H1 (cell line): ENCODE data around the gene CAMTA1. TPM values are rescaled to one million over a fixed set of nuclear protein-coding genes. Genes with fewer than 3 reads are reported as not detected.

Experiments used
- EZH2 ChIP-seq: fragments of 200-600 bp; sonication (generic); IDR thresholded peaks from 2 replicates; pipeline ENCODE4 v1.7.1; 2012; ENCODE audit warnings: low read depth, mild to moderate bottlenecking, moderate library complexity, low read length, inconsistent platforms; ENCODE audit not compliant: severe bottlenecking
- JUND ChIP-seq: IDR thresholded peaks from 2 replicates; pipeline ENCODE4 v1.6.1; 2011; ENCODE audit warnings: mild to moderate bottlenecking, improper control_type of control experiment, low read length
- MAFK ChIP-seq: IDR thresholded peaks from 2 replicates; pipeline ENCODE4 v1.6.1; 2012; ENCODE audit warnings: low read depth, mild to moderate bottlenecking, improper control_type of control experiment, low read length
- SAP30 ChIP-seq: fragments of 300-600 bp; sonication (generic); IDR thresholded peaks from 2 replicates; pipeline ENCODE4 v1.7.1; 2012; ENCODE audit warnings: low read length, moderate library complexity, mild to moderate bottlenecking, inconsistent platforms; ENCODE audit not compliant: insufficient read depth, insufficient replicate concordance
- SUZ12 ChIP-seq: fragments of 200-600 bp; sonication (generic); IDR thresholded peaks from 2 replicates; pipeline ENCODE4 v1.6.1; 2012; ENCODE audit warnings: mild to moderate bottlenecking, inconsistent platforms, low read length, moderate library complexity, mixed read lengths
- polyA plus RNA-seq, 7 experiments: library from polyadenylated mRNA; depleted of rRNA in 3 of 7; stranded (reverse) in 5 of 7; unstranded in 2 of 7; fragments of >200 nt in 5 of 7; fragments of 200-250 nt in 2 of 7; gene quantifications; 1 replicate in 5 of 7; 2 replicates in 1 of 7; 4 replicates in 1 of 7; pipeline versions ENCODE4 v1.2.1 to v1.2.3, GENCODE V29; 2011 to 2013; ENCODE audit warnings: missing spikeins in 2 of 7, mixed read lengths in 2 of 7
- total RNA-seq: library from RNA; stranded (reverse); fragmentation: NEBNext Ultra II Directional; extraction: Animal tissue kit (Norgen Biotek cat#: 25700); gene quantifications from 2 replicates; pipeline ENCODE4 v1.2.1, GENCODE V29; 2021
- TF ChIP-seq, protein P1 (sequence below): fragments of 300-600 bp; sonication (generic); IDR thresholded peaks from 2 replicates; pipeline ENCODE4 v1.7.1; 2012; ENCODE audit warnings: low read length, moderate library complexity, mild to moderate bottlenecking, inconsistent platforms; ENCODE audit not compliant: insufficient replicate concordance
- TF ChIP-seq, protein P2 (sequence below), 3 experiments: IDR thresholded peaks; 1 replicate in 2 of 3; 2 replicates in 1 of 3; pipeline versions ENCODE4 v1.5.1 to v1.6.1; 2011; ENCODE audit warnings: low read length in 3 of 3, mild to moderate bottlenecking in 3 of 3, inconsistent platforms in 2 of 3, low read depth in 1 of 3, moderate library complexity in 1 of 3; ENCODE audit not compliant: insufficient read depth in 1 of 3; ENCODE audit errors: control extremely low read depth in 1 of 3

Gene CAMTA1
- total and polyA plus RNA-seq, 2 of the 8 experiments (the other 6 are each of a cell fraction or from before 2014, with no cell fraction given): 65.0 to 119 TPM

DNA sequence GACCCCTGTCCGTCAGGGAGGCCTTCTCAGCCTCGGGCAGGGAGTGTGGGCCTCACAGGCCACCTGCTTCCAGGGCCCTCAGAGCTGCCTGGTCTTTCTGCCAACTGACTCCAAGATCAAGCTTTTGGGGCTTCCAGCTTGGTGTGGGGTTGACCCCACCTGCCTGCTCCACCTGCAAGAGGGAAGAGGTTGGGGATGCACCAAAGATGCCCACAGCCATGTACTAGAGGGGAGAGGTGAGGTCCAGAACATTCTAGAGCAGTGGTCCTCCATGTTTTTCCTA is 719.1 kb downstream of the CAMTA1 start (continued):
- TF ChIP-seq, protein P1, sequence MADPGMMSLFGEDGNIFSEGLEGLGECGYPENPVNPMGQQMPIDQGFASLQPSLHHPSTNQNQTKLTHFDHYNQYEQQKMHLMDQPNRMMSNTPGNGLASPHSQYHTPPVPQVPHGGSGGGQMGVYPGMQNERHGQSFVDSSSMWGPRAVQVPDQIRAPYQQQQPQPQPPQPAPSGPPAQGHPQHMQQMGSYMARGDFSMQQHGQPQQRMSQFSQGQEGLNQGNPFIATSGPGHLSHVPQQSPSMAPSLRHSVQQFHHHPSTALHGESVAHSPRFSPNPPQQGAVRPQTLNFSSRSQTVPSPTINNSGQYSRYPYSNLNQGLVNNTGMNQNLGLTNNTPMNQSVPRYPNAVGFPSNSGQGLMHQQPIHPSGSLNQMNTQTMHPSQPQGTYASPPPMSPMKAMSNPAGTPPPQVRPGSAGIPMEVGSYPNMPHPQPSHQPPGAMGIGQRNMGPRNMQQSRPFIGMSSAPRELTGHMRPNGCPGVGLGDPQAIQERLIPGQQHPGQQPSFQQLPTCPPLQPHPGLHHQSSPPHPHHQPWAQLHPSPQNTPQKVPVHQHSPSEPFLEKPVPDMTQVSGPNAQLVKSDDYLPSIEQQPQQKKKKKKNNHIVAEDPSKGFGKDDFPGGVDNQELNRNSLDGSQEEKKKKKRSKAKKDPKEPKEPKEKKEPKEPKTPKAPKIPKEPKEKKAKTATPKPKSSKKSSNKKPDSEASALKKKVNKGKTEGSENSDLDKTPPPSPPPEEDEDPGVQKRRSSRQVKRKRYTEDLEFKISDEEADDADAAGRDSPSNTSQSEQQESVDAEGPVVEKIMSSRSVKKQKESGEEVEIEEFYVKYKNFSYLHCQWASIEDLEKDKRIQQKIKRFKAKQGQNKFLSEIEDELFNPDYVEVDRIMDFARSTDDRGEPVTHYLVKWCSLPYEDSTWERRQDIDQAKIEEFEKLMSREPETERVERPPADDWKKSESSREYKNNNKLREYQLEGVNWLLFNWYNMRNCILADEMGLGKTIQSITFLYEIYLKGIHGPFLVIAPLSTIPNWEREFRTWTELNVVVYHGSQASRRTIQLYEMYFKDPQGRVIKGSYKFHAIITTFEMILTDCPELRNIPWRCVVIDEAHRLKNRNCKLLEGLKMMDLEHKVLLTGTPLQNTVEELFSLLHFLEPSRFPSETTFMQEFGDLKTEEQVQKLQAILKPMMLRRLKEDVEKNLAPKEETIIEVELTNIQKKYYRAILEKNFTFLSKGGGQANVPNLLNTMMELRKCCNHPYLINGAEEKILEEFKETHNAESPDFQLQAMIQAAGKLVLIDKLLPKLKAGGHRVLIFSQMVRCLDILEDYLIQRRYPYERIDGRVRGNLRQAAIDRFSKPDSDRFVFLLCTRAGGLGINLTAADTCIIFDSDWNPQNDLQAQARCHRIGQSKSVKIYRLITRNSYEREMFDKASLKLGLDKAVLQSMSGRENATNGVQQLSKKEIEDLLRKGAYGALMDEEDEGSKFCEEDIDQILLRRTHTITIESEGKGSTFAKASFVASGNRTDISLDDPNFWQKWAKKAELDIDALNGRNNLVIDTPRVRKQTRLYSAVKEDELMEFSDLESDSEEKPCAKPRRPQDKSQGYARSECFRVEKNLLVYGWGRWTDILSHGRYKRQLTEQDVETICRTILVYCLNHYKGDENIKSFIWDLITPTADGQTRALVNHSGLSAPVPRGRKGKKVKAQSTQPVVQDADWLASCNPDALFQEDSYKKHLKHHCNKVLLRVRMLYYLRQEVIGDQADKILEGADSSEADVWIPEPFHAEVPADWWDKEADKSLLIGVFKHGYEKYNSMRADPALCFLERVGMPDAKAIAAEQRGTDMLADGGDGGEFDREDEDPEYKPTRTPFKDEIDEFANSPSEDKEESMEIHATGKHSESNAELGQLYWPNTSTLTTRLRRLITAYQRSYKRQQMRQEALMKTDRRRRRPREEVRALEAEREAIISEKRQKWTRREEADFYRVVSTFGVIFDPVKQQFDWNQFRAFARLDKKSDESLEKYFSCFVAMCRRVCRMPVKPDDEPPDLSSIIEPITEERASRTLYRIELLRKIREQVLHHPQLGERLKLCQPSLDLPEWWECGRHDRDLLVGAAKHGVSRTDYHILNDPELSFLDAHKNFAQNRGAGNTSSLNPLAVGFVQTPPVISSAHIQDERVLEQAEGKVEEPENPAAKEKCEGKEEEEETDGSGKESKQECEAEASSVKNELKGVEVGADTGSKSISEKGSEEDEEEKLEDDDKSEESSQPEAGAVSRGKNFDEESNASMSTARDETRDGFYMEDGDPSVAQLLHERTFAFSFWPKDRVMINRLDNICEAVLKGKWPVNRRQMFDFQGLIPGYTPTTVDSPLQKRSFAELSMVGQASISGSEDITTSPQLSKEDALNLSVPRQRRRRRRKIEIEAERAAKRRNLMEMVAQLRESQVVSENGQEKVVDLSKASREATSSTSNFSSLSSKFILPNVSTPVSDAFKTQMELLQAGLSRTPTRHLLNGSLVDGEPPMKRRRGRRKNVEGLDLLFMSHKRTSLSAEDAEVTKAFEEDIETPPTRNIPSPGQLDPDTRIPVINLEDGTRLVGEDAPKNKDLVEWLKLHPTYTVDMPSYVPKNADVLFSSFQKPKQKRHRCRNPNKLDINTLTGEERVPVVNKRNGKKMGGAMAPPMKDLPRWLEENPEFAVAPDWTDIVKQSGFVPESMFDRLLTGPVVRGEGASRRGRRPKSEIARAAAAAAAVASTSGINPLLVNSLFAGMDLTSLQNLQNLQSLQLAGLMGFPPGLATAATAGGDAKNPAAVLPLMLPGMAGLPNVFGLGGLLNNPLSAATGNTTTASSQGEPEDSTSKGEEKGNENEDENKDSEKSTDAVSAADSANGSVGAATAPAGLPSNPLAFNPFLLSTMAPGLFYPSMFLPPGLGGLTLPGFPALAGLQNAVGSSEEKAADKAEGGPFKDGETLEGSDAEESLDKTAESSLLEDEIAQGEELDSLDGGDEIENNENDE: no peak
- TF ChIP-seq, protein P2, sequence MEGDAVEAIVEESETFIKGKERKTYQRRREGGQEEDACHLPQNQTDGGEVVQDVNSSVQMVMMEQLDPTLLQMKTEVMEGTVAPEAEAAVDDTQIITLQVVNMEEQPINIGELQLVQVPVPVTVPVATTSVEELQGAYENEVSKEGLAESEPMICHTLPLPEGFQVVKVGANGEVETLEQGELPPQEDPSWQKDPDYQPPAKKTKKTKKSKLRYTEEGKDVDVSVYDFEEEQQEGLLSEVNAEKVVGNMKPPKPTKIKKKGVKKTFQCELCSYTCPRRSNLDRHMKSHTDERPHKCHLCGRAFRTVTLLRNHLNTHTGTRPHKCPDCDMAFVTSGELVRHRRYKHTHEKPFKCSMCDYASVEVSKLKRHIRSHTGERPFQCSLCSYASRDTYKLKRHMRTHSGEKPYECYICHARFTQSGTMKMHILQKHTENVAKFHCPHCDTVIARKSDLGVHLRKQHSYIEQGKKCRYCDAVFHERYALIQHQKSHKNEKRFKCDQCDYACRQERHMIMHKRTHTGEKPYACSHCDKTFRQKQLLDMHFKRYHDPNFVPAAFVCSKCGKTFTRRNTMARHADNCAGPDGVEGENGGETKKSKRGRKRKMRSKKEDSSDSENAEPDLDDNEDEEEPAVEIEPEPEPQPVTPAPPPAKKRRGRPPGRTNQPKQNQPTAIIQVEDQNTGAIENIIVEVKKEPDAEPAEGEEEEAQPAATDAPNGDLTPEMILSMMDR (IDR thresholded peaks at IDR 0.05; ENCODE audit: control extremely low read depth in 1 of 3, insufficient read depth in 1 of 3, low read depth in 1 of 3, low read length in 3 of 3): no peak
- TF ChIP-seq JUND: no peak
- no peak for TF ChIP-seq SUZ12
- no peak for TF ChIP-seq EZH2
- TF ChIP-seq MAFK: no peak
- TF ChIP-seq SAP30: no peak
